Gastrocnemius medialis (tissue), 4 donors: ENCODE results near the gene HEMGN.

Source experiments
- CTCF ChIP-seq, 5 experiments: fragments of 450-650 bp in 3 of 5; fragments of 200-600 bp in 2 of 5; sonication (generic) in 2 of 5; IDR thresholded peaks in 4 of 5; conservative IDR thresholded peaks in 1 of 5; 1 replicate in 4 of 5; 2 replicates in 1 of 5; pipeline ENCODE4 v1.5.1; 2016 to 2019; ENCODE audit warnings: antibody characterized with exemption in 5 of 5, mild to moderate bottlenecking in 3 of 5, moderate library complexity in 3 of 5
- POLR2A ChIP-seq, 2 donors: fragments of 450-650 bp; IDR thresholded peaks; one replicate each; pipeline ENCODE4 v1.6.1; 2017; ENCODE audit warnings: antibody characterized with exemption in 2 of 2, mild to moderate bottlenecking in 2 of 2, moderate library complexity in 2 of 2

GRCh38 chr9:97923529-97924108, 14.4 kb downstream of the HEMGN start:
- TF ChIP-seq CTCF (IDR thresholded peaks at IDR 0.05 in 4 of 5, conservative IDR thresholded peaks at IDR 0.05 in 1 of 5): peak in 4 of 5 experiments; percentile 69 to 82 (median 76)
- TF ChIP-seq POLR2A (IDR thresholded peaks at IDR 0.05): no peak
